ENCODE results near the gene FZR1.
A peak's percentile ranks its signal among the peaks of the same experiment; 100 is the strongest.

The FZR1 gene

DNA sequence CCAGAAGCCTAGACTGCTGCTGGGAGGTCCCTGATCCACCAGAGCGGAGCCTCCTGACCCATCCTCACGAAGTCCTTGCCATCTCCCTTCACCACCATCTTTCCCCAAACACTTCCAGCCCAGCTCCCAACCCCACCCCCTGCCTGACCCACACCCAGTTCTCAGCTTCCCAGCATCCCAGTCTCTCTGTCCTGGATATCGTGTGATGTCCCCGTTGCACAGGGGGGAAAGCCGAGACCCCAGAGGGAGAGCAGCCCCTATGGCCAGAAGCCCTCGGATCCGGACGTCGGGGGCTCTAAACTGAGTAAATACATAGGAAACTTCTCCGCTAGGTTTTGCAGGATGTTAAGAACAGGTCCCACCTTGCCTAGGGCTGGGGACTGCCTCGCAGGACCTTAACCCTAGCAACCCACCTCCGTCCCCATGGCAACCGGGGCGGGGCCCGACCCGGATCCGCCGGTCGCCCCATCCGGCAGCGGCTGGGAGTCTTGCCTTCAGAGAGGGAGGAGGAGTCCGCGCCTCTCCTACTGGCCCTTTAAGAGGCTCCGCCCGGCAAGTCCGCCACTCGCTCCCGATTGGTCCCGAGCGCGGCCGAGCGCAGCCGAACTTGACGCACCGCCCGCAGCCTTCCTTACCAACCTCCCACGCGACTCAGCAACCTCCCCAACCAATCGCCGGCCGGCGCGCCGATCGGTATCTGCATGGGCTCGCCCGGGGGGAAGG, 66.2 kb downstream of the FZR1 start:
- no peaks in the 10 kb centered on the region for H3K27me3 ChIP-seq (ENCODE audit: low read length)
- TF ChIP-seq, protein P1, sequence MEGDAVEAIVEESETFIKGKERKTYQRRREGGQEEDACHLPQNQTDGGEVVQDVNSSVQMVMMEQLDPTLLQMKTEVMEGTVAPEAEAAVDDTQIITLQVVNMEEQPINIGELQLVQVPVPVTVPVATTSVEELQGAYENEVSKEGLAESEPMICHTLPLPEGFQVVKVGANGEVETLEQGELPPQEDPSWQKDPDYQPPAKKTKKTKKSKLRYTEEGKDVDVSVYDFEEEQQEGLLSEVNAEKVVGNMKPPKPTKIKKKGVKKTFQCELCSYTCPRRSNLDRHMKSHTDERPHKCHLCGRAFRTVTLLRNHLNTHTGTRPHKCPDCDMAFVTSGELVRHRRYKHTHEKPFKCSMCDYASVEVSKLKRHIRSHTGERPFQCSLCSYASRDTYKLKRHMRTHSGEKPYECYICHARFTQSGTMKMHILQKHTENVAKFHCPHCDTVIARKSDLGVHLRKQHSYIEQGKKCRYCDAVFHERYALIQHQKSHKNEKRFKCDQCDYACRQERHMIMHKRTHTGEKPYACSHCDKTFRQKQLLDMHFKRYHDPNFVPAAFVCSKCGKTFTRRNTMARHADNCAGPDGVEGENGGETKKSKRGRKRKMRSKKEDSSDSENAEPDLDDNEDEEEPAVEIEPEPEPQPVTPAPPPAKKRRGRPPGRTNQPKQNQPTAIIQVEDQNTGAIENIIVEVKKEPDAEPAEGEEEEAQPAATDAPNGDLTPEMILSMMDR (IDR thresholded peaks at IDR 0.05; ENCODE audit: insufficient read depth, low read length, poor library complexity, severe bottlenecking): no peak
- TF ChIP-seq EZH2phosphoT487 (conservative IDR thresholded peaks at IDR 0.05; ENCODE audit: low read length): no peak
- peak overlapping the region; percentile 50 for H3K4me3 ChIP-seq (ENCODE audit: insufficient read depth, low read length, poor library complexity, severe bottlenecking)
- peak overlapping the region; percentile 83 for H3K4me2 ChIP-seq (ENCODE audit: low read depth, low read length, poor library complexity, severe bottlenecking)
- H2AFZ ChIP-seq (ENCODE audit: low read depth, low read length, severe bottlenecking): peak overlapping the region; percentile 71
- H4K20me1 ChIP-seq (ENCODE audit: low read depth, low read length): no peaks in the 10 kb centered on the region
- H3K36me3 ChIP-seq (ENCODE audit: low read length): no peaks in the 10 kb centered on the region
- H3F3A ChIP-seq (ENCODE audit: insufficient read depth): no peaks in the 10 kb centered on the region
- H3K79me2 ChIP-seq (ENCODE audit: insufficient read depth, low read length): no peaks in the 10 kb centered on the region
- no peaks in the 10 kb centered on the region for H3K9me2 ChIP-seq (replicated peaks; ENCODE audit: insufficient read depth, low read length)
- no peak overlapping the region for H3K27ac ChIP-seq (ENCODE audit: low read depth, low read length)
- no peaks in the 10 kb centered on the region for H3K9me3 ChIP-seq (ENCODE audit: insufficient read depth, low read length)
- H3K9ac ChIP-seq (ENCODE audit: low read length): peak overlapping the region; percentile 45

DNA sequence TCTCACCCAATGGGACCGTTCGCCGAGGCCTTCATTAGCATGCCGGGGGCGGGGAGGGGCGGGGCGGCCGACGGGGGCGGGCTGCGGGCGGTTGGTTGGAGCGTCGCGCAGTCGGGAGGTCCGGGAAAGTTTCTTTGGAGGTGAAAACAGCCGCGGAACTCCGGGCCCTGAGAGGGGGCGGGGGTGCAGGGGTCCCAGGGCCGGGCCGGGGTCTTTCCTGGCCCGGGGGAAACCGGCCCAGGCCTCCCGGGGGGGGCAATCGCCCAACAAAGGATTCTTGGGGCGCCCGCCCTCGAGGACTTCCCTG, 66.7 kb downstream of the FZR1 start, which contains the start of gene HMG20B:
HMG20B (plus strand) TSS at position 90 of the 307 bp plus-strand sequence. CDS start 366 bp downstream, outside the sequence.
- Histone ChIP-seq H3K27me3 (ENCODE audit: low read length) (no peaks in the 10 kb centered on the region), H3K36me3 (ENCODE audit: low read length) (no peaks in the 10 kb centered on the region), H3K9me2 (replicated peaks; ENCODE audit: insufficient read depth, low read length) (no peaks in the 10 kb centered on the region), H3K27ac (ENCODE audit: low read depth, low read length) (no peak within 1 kb of the TSS; the same call in 1 of the 2 replicates), H3K9ac (ENCODE audit: low read length) (peak within 1 kb of the TSS; percentile 79), H3K4me2 (ENCODE audit: low read depth, low read length, poor library complexity, severe bottlenecking) (peak within 1 kb of the TSS; percentile 89), H4K20me1 (ENCODE audit: low read depth, low read length) (no peaks in the 10 kb centered on the region), H3K79me2 (ENCODE audit: insufficient read depth, low read length) (no peaks in the 10 kb centered on the region), H3K9me3 (ENCODE audit: insufficient read depth, low read length) (no peaks in the 10 kb centered on the region), H3F3A (ENCODE audit: insufficient read depth) (no peaks in the 10 kb centered on the region), H2AFZ (ENCODE audit: low read depth, low read length, severe bottlenecking) (peak within 1 kb of the TSS; percentile 71), H3K4me3 (ENCODE audit: insufficient read depth, low read length, poor library complexity, severe bottlenecking) (peak within 1 kb of the TSS; percentile 78)
- TF ChIP-seq, protein P1 (IDR thresholded peaks at IDR 0.05; ENCODE audit: insufficient read depth, low read length, poor library complexity, severe bottlenecking): no peak
- no peak for TF ChIP-seq EZH2phosphoT487 (conservative IDR thresholded peaks at IDR 0.05; ENCODE audit: low read length)

DNA sequence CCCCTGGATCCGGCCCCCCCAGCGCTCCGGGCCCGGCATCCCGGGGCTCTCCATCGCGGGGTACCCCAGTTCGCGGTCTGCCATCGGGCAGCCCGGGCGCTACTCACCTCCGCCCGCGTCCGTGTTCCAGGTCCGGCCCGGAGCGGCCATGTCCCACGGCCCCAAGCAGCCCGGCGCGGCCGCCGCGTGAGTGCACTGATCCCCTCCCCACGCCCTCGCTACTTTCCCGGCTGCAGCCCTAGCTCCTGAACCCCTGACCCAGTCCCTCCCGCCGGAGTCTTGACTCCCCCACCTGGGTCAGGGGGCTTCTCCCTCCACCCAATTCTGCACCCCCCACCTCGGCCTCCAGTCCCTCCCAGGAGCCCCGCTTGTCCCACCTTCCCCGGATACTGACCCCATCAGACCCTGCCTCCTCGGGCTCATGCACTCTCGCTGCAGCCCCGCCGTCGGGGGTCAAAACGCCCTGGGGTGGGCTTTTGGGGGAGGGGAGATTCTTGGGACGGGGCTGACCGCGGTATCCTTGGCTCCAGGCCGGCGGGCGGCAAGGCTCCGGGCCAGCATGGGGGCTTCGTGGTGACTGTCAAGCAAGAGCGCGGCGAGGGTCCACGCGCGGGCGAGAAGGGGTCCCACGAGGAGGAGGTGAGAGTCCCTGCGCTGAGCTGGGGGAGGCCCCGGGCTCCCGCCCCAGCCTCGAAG, 67.2 kb downstream of the FZR1 start:
- Histone ChIP-seq H3K9ac (ENCODE audit: low read length) (peak overlapping the region; percentile 79), H3F3A (ENCODE audit: insufficient read depth) (no peaks in the 10 kb centered on the region), H3K27me3 (ENCODE audit: low read length) (no peaks in the 10 kb centered on the region), H3K27ac (ENCODE audit: low read depth, low read length) (no peak overlapping the region; the same call in 1 of the 2 replicates), H3K79me2 (ENCODE audit: insufficient read depth, low read length) (no peaks in the 10 kb centered on the region), H3K9me2 (replicated peaks; ENCODE audit: insufficient read depth, low read length) (no peaks in the 10 kb centered on the region), H3K36me3 (ENCODE audit: low read length) (no peaks in the 10 kb centered on the region), H3K9me3 (ENCODE audit: insufficient read depth, low read length) (no peaks in the 10 kb centered on the region), H2AFZ (ENCODE audit: low read depth, low read length, severe bottlenecking) (no peak overlapping the region), H3K4me3 (ENCODE audit: insufficient read depth, low read length, poor library complexity, severe bottlenecking) (peak overlapping the region; percentile 78), H3K4me2 (ENCODE audit: low read depth, low read length, poor library complexity, severe bottlenecking) (peak overlapping the region; percentile 89), H4K20me1 (ENCODE audit: low read depth, low read length) (no peaks in the 10 kb centered on the region)
- TF ChIP-seq, protein P1 (IDR thresholded peaks at IDR 0.05; ENCODE audit: insufficient read depth, low read length, poor library complexity, severe bottlenecking): no peak
- TF ChIP-seq EZH2phosphoT487 (conservative IDR thresholded peaks at IDR 0.05; ENCODE audit: low read length): no peak
